GM18861 (cell line): ENCODE measurements around the gene MYBPC2.
A peak's percentile ranks its signal among the peaks of the same experiment; 100 is the strongest.
"Not testable (repeated sequence)": the region's sequence is repeated elsewhere in the genome, so short reads cannot be mapped to it uniquely, and the experiment has no call there.

Experiments
- ATAC-seq: cut with Tn5 transposase; IDR thresholded peaks from one replicate; pipeline ENCODE4 v1.9.1; 2021; ENCODE audit not compliant: unreplicated experiment

The MYBPC2 gene

DNA sequence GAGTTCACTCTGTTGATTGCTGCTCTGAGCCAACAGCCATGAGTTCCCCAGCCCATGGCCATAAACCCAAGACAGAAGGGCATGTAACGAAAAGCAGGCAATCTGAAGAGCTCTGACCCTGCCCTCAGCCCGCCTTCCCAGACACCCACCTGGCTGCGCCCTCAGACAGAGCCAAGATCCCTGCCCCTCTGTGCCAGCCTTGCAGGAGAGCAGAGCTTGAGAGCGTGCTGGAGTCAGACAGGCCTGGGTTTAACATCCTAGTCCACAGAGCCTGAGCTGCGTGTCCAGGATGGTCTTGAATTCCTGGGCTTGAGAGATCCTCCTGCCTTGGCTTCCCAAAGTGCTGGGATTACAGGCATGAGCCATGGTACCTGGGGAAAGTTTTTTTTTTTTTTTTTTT is 24.6 kb downstream of the MYBPC2 start:
- ATAC-seq: no peak

GRCh38 chr19:50458396-50459066 is 25.8 kb downstream of the MYBPC2 start:
- no peak for ATAC-seq

- no peak for ATAC-seq
Observed at GRCh38 chr19:50459067-50459456, 26.4 kb downstream of the MYBPC2 start.

DNA sequence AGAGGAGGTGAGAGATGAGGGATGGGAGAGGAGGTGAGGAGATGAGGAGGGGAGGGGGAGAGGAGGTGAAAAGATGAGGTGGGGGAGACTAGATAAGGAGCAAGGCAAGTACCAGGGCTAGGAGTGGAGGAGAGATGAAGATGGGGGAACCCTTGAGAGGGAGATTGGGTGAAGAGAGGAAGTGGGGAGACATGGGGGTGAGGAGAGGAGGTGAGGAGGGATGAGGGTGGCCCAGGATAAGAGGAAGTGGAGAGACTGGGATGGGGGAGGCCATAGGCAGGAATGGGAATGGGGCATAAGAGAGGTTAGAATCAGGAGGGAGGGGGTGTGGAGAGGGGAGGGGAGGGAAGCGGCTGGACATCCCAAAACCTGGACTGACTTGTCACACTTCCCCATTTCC is 26.9 kb downstream of the MYBPC2 start:
- no peak for ATAC-seq

DNA sequence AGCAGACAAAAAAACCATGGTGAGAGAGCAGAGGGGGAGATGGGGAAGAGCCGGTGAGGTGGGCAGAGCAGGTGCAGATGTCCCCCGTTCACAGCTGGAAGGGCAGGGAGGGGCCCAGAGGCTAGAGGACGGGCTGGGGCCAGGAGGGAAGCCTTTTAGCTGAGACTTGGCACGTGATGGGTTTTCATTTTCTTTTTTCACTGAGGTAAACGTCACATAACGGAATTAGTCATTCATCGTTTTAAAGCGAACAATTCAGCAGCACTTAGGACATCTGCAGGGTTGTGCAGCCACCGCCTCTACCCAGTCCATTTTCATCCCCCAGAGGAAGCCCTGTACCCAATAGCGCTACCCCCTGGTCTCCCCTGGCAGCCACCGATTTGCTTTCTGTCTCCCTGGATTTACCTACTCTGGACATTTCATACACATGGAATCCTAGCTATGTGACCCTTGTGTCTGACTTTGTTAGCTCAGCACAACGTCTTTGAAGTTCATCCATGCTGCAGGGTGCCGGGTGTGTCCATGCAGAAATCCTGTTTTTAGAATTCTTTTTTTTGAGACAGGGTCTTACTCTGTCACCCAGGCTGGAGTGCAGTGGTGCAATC is 27.6 kb downstream of the MYBPC2 start:
- ATAC-seq: peak; percentile 70

DNA sequence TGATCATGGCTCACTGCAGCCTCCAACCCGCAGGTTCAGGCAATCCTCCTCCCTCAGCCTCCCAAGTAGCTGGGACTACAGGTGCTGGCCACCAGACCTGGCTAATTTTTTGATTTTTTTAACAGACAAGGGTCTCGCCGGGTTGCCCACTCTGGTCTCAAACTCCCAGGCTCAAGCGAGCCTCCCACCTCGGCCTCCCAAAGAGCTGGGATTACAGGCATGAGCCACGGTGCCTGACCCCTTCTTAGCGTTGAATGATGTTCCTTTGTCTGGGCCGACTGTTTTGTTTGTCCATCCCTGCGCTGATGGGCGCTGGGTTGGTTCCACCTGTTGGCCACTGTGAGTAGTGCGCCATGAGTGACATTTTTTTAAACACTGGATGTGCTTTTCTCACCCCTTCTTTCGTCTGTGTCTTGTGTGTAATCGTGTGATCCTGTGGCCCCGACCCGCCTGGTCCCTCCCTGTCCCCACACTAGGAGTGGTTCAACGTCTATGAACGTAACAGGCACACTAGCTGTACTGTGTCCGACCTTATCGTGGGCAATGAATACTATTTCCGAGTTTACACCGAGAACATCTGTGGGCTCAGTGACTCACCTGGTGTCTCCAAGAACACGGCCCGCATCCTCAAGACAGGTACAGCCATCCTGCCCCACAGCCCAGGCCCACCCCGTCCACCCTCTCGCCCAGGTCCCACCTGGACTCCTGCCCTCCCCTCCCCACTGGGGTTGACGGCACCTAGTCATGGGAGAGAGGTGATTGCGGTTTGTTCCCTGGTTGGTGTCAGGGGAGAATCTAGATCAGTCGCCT is 28.6 kb downstream of the MYBPC2 start:
- no peak for ATAC-seq

GRCh38 chr19:50462970-50463369 is 30.3 kb downstream of the MYBPC2 start:
- ATAC-seq: no peak

- ATAC-seq: no peak
Observed at GRCh38 chr19:50464348-50464747, 31.7 kb downstream of the MYBPC2 start.

DNA sequence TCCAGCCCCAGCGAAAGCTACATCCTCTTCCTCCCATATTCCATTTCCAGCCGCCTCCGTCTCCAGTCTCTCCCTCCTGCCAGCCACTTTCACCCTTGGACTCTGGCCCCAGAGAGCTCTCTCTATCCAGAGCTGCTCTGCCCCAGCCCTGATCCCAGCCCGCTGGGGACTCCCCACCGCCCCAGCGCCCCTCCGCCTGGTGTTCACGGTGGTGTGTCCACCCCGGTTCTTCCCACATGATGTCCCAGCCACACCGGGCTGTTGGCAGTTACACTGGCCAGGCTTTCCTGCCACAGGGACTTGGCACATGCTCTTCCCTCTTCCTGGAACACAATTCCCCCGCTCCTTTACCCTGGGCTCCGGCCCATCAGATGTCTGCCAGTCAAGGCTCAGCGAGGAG is 32.3 kb downstream of the MYBPC2 start:
- ATAC-seq: no peak

DNA sequence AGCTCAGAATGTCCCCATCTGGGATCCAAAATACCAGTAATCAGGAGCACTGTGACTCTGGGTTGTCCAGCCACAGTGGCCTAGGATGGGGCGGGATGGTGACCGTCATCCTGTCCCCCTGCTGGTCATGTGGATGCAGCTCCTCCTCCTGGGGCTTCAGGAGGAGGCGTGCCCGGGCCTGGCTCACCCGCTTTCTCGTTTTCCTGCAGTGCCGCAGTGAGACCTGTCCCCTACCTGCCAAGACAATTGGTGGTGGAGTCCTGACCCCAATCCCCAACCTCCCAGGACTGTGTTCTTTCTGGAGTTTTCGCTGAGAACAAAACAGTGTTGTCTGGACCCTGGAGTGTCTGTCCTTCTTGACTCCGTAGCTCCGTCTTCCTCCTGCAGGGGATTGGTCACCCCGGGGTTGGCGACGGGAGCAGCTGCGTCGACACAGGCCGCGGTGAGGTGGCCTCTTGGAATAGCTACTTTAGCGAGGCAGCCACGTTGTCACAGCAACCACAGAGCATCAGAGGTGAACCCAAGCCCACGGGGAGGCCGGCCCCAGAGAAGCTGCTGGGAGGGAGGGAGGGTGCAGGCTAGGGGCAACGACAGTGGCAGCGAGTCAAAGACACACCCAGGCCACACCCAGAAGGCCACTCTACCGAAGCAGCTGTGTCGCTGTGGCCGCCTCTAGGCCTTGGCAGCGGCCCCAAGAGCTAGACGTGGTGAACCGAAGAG is 33.5 kb downstream of the MYBPC2 start:
- no peak for ATAC-seq

- ATAC-seq: no peak
Observed at GRCh38 chr19:50466706-50467039, 34.0 kb downstream of the MYBPC2 start.

GRCh38 chr19:50467566-50467965 is 34.9 kb downstream of the MYBPC2 start:
- ATAC-seq: no peak

- ATAC-seq: no peak
Observed at GRCh38 chr19:50468818-50469217, 36.1 kb downstream of the MYBPC2 start.

DNA sequence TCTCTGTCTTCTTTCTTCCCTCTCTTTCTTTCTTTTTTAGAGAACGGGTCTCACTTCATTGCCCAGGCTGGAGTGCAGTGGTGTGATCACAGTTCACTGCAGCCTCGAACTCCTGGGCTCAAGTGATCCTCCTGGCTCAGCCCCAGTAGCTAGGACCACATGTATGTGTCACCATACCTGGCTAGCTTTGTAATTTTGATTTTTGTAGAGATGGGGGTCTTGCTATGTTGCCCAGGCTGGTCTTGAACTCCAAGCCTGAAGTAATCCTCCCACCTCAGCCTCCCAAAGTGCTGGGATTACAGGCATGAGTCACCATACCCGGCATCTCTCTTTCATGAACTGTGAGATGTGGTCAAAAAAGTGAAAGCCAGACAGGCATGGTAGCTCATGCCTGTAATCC is 40.6 kb downstream of the MYBPC2 start:
- not testable (repeated sequence) for ATAC-seq

GRCh38 chr19:50475101-50475568 is 42.4 kb downstream of the MYBPC2 start:
- ATAC-seq: no peak

- peak; percentile 11 for ATAC-seq
Observed at GRCh38 chr19:50475736-50476223, 43.1 kb downstream of the MYBPC2 start.

DNA sequence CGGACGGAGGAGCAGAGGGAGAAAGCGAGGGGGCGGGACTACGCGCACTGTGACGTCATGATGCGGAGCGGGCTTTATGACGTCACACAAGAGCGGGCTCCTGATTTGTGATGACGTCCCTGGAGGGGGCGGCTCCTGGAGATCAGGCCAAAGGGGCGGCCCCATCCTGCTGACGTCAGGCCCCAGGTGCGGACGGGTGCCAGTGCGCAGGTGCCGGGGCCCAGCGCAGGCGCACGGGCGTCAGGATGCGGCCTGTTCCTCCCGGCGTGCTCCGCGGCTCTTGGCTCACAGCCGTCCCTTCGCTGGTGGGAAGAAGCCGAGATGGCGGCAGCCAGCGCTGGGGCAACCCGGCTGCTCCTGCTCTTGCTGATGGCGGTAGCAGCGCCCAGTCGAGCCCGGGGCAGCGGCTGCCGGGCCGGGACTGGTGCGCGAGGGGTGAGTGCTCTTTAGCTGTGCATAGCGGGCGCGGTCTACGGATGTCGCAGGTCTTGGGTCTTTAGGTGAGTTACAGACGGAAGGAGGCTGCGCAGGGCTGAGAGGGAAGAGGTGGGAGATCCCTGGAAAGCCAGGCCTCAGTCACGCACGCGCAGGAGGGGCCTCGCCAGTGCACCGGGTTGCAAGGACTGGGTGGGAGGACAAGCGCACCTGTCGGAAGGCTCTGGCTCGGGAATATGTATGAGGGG is 43.7 kb downstream of the MYBPC2 start, which contains the start of the genes EMC10 and GARIN5A:
EMC10 (plus strand) TSS at position 284 of the 683 bp plus-strand sequence; CDS start at position 322, 38 bp downstream.
GARIN5A (minus strand) TSS at position 625 of the 683 bp plus-strand sequence; CDS start at position 165, 460 bp downstream.
- ATAC-seq: peak; percentile 79

- no peak for ATAC-seq
Observed at GRCh38 chr19:50476907-50477238, 44.2 kb downstream of the MYBPC2 start.

GRCh38 chr19:50477751-50478515 is 45.2 kb downstream of the MYBPC2 start:
- ATAC-seq: no peak
